Naive B cell (primary cell): ENCODE measurements around the gene AQP12B. TPM values are rescaled to one million over a fixed set of nuclear protein-coding genes. Genes with fewer than 3 reads are reported as not detected.
A peak's percentile ranks its signal among the peaks of the same experiment; 100 is the strongest.

Experiments used
- ATAC-seq, 2 donors: fragments of 150-1000 bp; cut with Tn5 transposase; 2 replicates each; pipeline ENCODE4 v1.10.0; 2021; ENCODE audit warnings: low read depth in 2 of 2, mild to moderate bottlenecking in 2 of 2, moderate library complexity in 2 of 2
- DNase-seq: peaks from one replicate; pipeline ENCODE4 v3.0.0; 2022
- H3K27ac Mint-ChIP-seq, 6 donors: one replicate each; pipeline ENCODE4 v1.8.0; 2020 to 2022; ENCODE audit warnings: mild to moderate bottlenecking in 6 of 6, mixed read lengths in 6 of 6, moderate library complexity in 5 of 6, inconsistent platforms in 2 of 6
- H3K27me3 Mint-ChIP-seq, 3 donors: one replicate each; pipeline ENCODE4 v1.8.0; 2021 to 2022; ENCODE audit warnings: mixed read lengths in 3 of 3, mild to moderate bottlenecking in 1 of 3
- H3K36me3 Mint-ChIP-seq, 2 donors: one replicate each; pipeline ENCODE4 v1.8.0; 2020 to 2022; ENCODE audit warnings: mixed read lengths in 2 of 2, inconsistent platforms in 1 of 2, mild to moderate bottlenecking in 1 of 2
- H3K4me1 Mint-ChIP-seq, 3 donors: one replicate each; pipeline ENCODE4 v1.8.0; 2020 to 2022; ENCODE audit warnings: mixed read lengths in 3 of 3, inconsistent platforms in 1 of 3, mild to moderate bottlenecking in 1 of 3, moderate library complexity in 1 of 3
- H3K4me3 Mint-ChIP-seq, 8 donors: one replicate each; pipeline ENCODE4 v1.8.0; 2020 to 2022; ENCODE audit warnings: mild to moderate bottlenecking in 8 of 8, mixed read lengths in 8 of 8, moderate library complexity in 8 of 8, inconsistent platforms in 2 of 8
- H3K9me3 Mint-ChIP-seq, 7 donors: one replicate each; pipeline ENCODE4 v1.8.0; 2020 to 2022; ENCODE audit warnings: mixed read lengths in 7 of 7, mild to moderate bottlenecking in 5 of 7, inconsistent platforms in 2 of 7, moderate library complexity in 1 of 7
- polyA plus RNA-seq, 6 donors: library from polyadenylated mRNA; unstranded; fragments of 300-500 nt; fragmentation: Illumina TruSeq; gene quantifications; one replicate each; pipeline ENCODE4 v1.2.3, GENCODE V29; 2021; ENCODE audit warnings: low read depth in 6 of 6

AQP12B gene
- polyA plus RNA-seq, 6 donors from 2014 or later, result not detected

DNA sequence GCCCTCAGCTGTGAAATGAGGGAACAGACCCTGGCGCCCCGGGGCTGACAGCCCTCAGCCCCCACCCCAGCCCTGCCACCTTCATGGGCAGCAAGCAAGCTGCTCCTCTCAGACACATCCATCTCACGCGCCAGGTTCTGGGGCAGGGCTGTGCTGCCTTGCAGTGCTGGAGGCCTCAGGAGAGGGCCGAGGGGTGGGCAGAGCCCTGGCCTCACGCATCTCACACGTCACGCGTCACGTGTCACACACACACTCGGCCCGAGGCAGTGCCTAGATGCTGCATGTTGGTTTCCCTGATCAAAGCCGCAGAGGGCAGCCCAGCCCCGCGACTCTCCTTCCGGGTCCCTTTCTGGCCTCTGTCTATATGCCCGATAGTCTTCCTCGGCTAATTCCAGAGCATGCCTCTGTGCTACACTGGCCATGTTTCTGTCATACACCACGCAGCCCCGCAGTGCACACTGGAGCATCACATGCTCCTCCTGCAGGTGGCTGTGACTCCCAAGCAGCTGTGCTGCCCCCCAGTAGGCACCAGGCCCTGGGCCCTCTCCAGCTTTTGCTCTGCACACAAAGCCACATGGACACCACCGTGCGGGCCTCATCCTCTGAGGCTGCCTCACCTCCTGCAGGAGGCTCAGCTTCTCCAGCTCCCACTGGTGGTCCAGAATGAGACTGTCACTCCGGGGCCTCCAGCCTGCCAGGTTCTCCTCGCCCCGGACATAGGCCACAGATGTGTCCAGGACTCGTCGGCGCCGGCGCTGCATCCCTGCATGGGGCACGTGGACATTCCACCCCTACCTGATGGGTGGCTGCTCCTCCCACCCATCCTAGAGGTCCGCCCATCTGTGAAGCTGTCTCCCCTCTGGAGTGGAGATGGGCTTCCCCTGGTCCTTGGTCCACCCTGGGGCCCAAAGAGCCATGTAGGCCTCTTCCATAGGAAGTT, 40.4 kb upstream of the AQP12B start:
- Mint-ChIP-seq H3K27ac (no peak overlapping the region), H3K4me3 (no peak overlapping the region), H3K9me3 (no peaks in the 10 kb centered on the region), H3K4me1 (no peaks in the 10 kb centered on the region), H3K36me3 (no peaks in the 10 kb centered on the region), H3K27me3 (peaks cover 2 to 4% (median 3%) of the 10 kb centered on the region in 3 donors)
- DNase-seq, result no peak
- no peak for ATAC-seq

DNA sequence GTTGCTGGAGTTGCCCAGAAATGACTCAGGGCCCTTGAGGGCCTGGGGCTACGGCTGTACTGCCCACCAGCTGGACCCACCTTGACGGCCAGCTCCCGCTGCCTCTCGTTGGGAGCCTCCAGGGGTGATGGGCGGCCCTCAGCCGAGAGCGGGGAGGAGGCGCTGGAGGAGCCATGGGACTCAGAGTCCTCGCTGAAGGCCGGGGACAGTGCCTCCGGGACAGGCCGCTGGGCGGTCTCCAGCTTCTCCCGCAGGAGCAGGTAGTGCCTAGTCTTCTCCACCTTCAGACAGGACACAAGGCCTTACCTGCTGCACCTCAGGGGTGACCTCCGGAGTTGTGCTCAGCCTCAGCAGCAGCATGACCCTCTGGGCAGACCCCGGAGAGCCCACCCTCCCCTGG, 39.7 kb upstream of the AQP12B start:
- no peak overlapping the region for H3K27ac Mint-ChIP-seq

DNA sequence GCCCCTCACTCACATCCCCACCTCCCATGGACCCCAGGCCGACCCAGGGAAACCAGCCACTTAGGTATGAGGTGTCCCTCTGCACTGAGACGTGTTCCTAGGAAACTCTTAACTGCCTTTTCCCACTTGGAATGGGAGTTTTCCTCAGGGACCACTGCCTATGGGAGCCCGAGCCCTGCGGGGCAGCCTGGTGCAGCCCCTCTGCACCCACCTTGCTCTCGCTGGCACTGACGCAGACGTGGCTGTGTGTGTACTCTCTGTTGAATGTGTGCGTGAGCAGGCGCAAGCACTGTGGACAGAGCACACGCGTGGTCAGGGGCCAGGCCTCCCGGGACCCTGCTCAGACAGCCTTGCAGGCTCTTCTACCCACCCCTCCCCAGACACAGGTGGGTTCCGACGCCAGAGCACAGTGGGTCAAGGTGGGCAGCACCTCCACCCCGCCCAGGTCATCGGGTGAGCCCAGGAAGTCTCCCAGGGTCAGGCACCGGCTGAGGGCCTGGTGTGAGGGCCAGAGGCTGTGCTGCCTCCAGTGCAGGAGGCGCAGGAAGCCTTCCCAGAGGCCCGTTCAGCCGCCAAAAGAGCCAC, 39.0 kb upstream of the AQP12B start:
- no peak for ATAC-seq
- Mint-ChIP-seq H3K4me3 (no peak overlapping the region), H3K27me3 (no peaks in the 10 kb centered on the region)

More for the DNA sequence above, 39.7 kb upstream of the AQP12B start:
- Mint-ChIP-seq H3K36me3 (no peaks in the 10 kb centered on the region), H3K4me3 (no peak overlapping the region), H3K9me3 (no peaks in the 10 kb centered on the region), H3K4me1 (no peaks in the 10 kb centered on the region), H3K27me3 (no peaks in the 10 kb centered on the region)
- no peak for ATAC-seq
- no peak for DNase-seq

DNA sequence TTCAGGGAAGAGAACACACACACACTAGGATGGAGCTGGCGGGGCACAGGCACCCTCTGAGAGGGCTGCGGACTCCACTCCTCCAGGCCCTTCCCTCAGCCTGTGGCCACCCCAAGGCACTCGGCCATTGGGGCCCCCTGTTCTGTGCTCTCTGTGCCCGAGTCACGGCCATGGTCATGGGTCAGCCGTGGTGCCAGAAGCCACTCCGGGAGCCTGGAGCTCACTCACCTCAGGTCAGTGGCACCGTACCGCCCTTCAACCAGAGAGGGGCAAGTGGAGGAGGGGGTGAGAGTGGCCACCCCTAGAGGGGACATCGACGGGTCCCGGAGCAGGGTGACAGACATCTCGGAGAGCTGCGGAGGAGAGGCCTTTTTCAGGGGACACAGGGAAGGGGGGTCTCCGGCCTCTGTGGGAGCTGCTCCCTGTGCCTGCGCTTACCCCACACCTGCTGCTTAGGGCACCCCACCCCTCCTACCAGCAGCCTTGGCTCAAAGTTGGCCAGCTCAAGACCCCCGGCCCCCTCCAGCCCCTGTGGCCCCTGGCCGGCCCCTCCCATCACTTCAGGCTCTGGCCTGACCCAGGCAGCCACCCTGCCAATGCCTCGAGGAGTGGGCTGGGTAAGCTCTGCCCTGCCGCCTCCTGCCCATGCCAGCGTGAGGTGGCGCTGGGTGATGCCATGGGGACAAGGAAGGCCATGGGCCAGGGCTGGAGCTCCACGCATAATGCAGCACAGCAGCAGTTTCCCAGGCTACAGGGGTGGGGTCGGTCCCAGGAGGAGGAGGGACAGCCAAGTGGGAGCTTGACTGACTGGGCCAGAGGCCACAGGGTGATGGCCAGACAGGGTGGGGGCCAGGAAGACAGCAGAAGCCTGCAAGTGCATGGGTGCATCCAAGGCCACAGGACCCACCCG, 38.3 kb upstream of the AQP12B start:
- Mint-ChIP-seq H3K4me1 (no peaks in the 10 kb centered on the region), H3K4me3 (no peak overlapping the region), H3K27ac (peak overlapping the region in 1 of 6 donors; percentile 64), H3K36me3 (no peaks in the 10 kb centered on the region), H3K9me3 (no peaks in the 10 kb centered on the region), H3K27me3 (no peaks in the 10 kb centered on the region)
- no peak for ATAC-seq
- no peak for DNase-seq

More for the DNA sequence above, 39.0 kb upstream of the AQP12B start:
- Mint-ChIP-seq H3K27ac (peak overlapping the region in 1 of 6 donors; percentile 73), H3K4me1 (no peaks in the 10 kb centered on the region), H3K9me3 (no peaks in the 10 kb centered on the region), H3K36me3 (no peaks in the 10 kb centered on the region)
- no peak for DNase-seq

DNA sequence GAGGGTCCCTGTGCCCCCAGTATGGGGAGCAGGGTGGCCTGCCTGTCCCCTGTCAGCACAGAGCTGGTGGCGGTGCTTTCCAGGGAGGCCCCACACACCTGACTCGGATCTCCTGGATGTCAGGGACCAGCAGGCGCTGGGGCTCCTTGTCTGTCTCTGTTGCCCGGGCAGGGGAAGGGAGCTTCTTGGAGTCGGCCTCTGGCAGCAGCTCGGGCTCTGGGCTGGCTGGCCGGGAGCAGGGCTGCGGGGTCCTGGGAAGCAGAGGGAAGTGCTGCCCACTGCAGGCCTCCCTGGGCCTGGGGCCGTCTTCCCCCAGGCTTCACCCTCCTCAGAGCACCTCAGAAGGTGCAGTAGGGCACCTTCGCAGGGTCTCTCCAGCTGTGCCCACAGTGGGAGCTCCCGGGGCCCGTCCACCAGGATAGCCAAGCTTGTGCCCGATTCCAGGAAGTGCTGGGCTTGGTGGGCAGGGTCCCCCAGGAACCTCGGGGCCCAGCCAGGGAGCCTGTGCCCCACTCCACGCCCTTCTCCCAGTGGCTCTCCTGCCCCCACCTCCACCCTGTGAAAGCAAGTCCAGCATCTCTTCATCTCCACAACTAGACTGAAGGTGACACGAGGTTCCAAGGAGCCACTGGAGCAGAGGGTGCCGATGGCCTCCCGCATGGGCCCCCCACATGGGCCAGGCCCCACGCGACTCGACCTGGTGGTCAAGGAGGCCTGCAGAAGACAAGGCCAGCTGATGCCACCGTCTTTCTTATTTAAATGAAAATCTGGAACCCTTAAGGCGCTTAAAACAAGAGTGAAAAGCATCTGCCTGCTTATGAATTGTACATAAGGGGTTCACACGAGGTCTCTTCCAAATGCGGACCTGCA, 37.2 kb upstream of the AQP12B start:
- H3K4me3 Mint-ChIP-seq, result peak overlapping the region in 1 of 8 donors; percentile 47
- H3K27me3 Mint-ChIP-seq, result no peaks in the 10 kb centered on the region
- ATAC-seq (no peak), DNase-seq (no peak)
- no peaks in the 10 kb centered on the region for H3K4me1 Mint-ChIP-seq
- H3K36me3 Mint-ChIP-seq, result no peaks in the 10 kb centered on the region
- H3K9me3 Mint-ChIP-seq, result no peaks in the 10 kb centered on the region
- peak overlapping the region in 1 of 6 donors; percentile 64 for H3K27ac Mint-ChIP-seq

DNA sequence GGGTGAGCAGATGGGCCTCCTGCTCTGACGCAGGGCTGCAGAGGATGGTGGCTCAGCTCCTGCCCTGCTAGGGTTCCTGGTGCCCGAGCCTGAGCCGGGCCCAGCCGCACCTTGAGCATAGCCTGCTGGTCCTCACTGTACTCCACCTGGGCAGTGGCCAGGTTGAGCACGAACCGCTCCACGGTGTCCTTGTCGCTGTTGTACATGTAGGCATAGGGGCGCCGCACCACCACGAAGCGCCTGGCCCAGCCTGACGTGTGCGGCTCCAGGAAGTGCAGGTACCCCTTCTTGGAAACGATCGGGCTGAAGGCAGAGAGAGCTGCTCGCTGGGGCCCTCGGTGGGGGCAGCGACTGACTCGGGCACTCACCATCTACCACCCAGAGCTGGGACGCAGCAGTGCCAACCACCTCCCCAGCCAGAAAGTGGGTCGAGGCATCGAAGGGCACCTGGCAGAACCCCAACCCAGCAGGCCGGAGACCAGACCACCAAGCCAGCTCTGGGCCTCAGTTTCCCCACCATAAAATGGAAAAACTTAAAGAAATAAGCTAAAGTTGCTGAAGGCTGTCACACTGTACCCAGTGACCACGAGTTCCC, 36.3 kb upstream of the AQP12B start:
- Mint-ChIP-seq H3K27me3 (no peaks in the 10 kb centered on the region), H3K4me1 (no peaks in the 10 kb centered on the region), H3K27ac (no peak overlapping the region), H3K4me3 (no peak overlapping the region), H3K36me3 (no peaks in the 10 kb centered on the region), H3K9me3 (no peaks in the 10 kb centered on the region)
- no peak for ATAC-seq
- DNase-seq, result no peak

DNA sequence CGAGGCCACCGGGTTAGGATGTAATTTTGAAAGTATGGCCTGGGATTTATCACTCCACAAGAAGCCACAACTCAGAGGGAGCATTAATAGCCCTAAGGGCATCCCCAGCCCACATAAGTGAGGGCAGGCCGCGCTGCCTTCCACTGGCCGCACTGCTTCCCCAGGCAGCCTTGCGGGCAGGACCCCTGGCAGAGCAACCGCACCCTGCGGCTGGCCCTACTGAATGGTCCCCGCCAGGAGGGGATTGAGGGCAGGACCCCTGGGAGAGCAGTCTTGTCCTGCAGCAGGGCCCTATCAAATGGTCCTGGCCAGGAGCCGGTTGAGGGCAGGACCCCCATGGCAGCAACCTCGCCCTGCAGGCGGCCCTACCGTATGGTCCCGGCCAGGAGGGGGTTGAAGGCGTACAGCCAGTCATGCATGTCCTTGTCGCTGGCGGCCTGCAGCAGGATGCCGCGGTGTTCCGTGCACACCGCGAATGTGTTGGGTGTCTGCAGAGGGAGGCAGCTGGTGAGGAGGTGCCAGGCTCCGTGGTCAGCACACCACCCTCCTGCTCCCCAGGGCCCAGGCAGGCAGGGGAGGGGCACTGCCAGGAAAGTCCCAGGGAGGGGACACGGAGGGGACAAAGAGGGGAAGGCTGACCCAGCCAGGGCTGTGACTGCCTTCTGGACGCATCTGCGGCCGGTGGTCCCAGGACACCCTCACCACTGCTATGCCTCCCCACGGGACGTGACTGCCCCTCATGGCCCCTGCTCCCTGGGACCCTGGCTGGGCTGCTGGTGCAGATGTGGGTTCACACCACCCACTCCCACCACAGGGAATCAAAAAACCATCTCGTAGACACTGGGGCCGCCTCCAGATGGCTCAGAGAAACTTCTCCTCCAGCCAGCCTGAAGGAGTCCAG, 35.2 kb upstream of the AQP12B start:
- DNase-seq (no peak), ATAC-seq (no peak)
- Mint-ChIP-seq H3K27ac (no peak overlapping the region), H3K27me3 (no peaks in the 10 kb centered on the region), H3K4me1 (no peaks in the 10 kb centered on the region), H3K9me3 (no peaks in the 10 kb centered on the region), H3K36me3 (no peaks in the 10 kb centered on the region), H3K4me3 (no peak overlapping the region)

DNA sequence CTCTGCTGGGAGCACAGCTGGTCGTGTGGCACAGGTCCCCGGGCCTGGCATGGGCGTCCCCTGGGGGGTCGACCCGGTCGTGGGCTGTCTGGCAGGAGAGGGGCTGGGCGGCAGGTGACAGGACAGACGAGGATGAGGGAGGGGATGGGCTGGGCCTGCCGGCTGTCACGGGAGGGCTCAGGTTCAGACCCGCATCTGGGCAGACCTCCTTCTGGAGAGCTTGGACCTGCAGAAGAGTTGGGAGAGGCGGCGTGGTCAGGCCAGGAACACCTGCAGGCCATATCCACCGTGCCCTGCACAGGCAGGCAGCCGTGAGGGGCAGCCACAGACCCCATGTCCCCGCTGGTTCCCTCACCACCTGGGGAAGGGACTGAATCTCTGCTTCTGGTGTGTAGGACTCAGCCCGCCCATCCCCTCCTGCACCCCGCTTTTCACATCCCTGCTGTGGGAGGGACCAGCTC, 34.5 kb upstream of the AQP12B start:
- no peak overlapping the region for H3K4me3 Mint-ChIP-seq
- DNase-seq (no peak), ATAC-seq (no peak)
- H3K36me3 Mint-ChIP-seq, result no peaks in the 10 kb centered on the region
- no peak overlapping the region for H3K27ac Mint-ChIP-seq
- H3K9me3 Mint-ChIP-seq, result no peaks in the 10 kb centered on the region
- H3K4me1 Mint-ChIP-seq, result no peaks in the 10 kb centered on the region
- H3K27me3 Mint-ChIP-seq, result no peaks in the 10 kb centered on the region

DNA sequence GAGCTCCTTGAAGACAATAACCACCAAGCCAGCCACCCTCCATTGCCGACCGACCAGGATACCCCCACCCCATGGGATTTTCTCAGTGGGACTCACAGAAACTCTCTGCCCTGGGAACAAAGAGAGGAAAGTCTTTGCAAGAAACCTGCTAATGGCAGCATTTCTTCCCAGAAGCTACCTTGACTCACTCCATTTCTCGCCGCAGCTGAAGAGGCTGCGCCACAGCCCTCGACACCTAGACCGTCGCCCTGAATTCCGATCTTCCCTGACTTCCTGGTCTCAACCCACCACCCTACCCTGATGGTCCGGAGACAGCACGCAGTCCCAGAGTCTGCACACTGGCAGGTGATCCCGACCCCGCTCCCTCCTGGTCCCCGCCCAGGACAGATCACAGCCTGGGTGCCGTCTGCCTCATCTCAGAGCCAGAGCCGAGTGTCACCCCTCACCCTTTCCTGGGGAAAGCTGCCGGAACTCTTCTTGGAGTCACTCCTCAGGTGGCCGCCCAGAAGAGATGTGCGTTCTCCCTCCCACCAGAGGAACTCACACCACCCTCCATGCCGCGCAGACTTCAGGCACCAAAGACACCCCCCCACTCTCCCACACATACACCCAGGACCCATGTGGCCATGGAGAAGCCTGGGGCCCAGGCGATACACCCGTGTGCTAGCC, 33.6 kb upstream of the AQP12B start:
- no peak for DNase-seq
- H3K4me3 Mint-ChIP-seq, result peak overlapping the region in 1 of 8 donors; percentile 31
- no peaks in the 10 kb centered on the region for H3K9me3 Mint-ChIP-seq
- no peaks in the 10 kb centered on the region for H3K27me3 Mint-ChIP-seq
- no peak overlapping the region for H3K27ac Mint-ChIP-seq
- H3K4me1 Mint-ChIP-seq, result no peaks in the 10 kb centered on the region
- no peaks in the 10 kb centered on the region for H3K36me3 Mint-ChIP-seq
- no peak for ATAC-seq

DNA sequence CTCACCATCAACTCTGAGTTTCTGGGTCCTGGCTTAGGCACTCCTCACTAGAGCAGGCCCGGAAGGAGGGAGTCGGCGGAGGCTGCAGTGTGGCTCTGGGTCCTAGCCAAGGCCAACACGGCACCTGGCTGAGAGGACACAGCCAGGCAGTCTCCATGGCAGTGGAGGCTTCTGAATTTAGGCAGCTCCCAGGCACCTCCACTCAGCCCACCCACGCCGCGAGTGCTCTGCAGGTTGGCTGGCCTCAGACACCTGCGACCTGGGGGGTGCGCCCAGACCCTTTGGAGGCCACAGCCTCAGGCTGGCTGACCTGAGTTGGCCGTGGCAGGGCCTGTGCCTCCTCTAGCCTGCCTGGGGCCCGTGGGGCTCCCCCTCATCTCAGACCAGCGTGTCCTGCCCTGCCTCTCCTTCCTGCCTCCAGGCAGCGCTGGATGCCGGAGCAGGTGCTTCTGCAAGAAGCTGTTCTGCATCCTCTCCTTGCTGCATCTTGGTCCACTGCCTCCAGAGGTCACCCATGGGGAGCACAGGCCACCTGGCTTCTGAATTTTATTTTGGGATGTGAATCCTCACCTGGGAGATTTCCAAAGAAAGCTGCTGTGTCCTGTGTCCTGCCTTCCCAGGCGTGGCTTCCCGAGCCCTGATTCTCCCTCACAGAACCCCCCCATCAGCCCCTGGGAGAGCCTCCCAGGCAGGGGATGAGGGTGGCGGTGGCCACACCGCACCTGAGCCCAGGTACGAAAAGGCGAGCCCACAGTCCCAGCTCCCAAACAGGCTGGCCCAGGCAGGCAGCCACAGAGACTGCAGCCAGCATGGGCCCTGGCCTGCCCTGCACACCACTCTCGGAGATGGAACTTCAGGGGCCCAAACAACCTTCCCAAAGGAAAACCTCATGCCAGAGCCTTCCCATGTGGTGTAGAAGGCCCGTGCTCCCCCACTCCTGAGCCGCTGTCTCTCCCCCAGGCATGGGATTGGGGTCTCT, 32.4 kb upstream of the AQP12B start:
- Mint-ChIP-seq H3K4me1 (no peaks in the 10 kb centered on the region), H3K36me3 (no peaks in the 10 kb centered on the region), H3K9me3 (no peaks in the 10 kb centered on the region), H3K4me3 (no peak overlapping the region), H3K27me3 (peaks cover 0 to 4% (median 0%) of the 10 kb centered on the region in 3 donors), H3K27ac (no peak overlapping the region)
- ATAC-seq, result no peak
- DNase-seq, result no peak
